ENCODE results near the gene AMMECR1L. TPM values are rescaled to one million over a fixed set of nuclear protein-coding genes. Genes with fewer than 3 reads are reported as not detected.
"Not testable (repeated sequence)": the region's sequence is repeated elsewhere in the genome, so short reads cannot be mapped to it uniquely, and the experiment has no call there.

The AMMECR1L gene
- total RNA-seq, 1 donor from 2014 or later: 11.6 TPM

GRCh38 chr2:127841466-127842178 is 44.1 kb downstream of the AMMECR1L start:
- no peak for DNase-seq (ENCODE audit: low spot score)

GRCh38 chr2:127840893-127841292 is 44.9 kb downstream of the AMMECR1L start:
- DNase-seq (ENCODE audit: low spot score): no peak

GRCh38 chr2:127834951-127835350 is 50.8 kb downstream of the AMMECR1L start:
- DNase-seq (ENCODE audit: low spot score): no peak

- no peak for DNase-seq (ENCODE audit: low spot score)
These were observed 55.9 kb downstream of the AMMECR1L start for GRCh38 chr2:127829845-127830246.

- not testable (repeated sequence) for DNase-seq (ENCODE audit: low spot score)
These were observed 59.0 kb downstream of the AMMECR1L start for GRCh38 chr2:127826708-127827107.

GRCh38 chr2:127826047-127826446 is 59.7 kb downstream of the AMMECR1L start:
- DNase-seq (ENCODE audit: low spot score): no peak

GRCh38 chr2:127820080-127820668 is 65.6 kb downstream of the AMMECR1L start:
- no peak for DNase-seq (ENCODE audit: low spot score)

GRCh38 chr2:127818794-127819425 is 66.8 kb downstream of the AMMECR1L start:
- no peak for DNase-seq (ENCODE audit: low spot score)

GRCh38 chr2:127818241-127818640 is 67.5 kb downstream of the AMMECR1L start:
- DNase-seq (ENCODE audit: low spot score): no peak

- no peak for DNase-seq (ENCODE audit: low spot score)
These were observed 71.1 kb downstream of the AMMECR1L start for GRCh38 chr2:127814677-127815076.

- DNase-seq (ENCODE audit: low spot score): not testable (repeated sequence)
These were observed 73.3 kb downstream of the AMMECR1L start for GRCh38 chr2:127812441-127812840.

Other genes starting within 250 kb of the AMMECR1L start
- 0.48 TPM for gene GPR17, start 239.8 kb downstream of the AMMECR1L start, total RNA-seq (ENCODE audit: insufficient read depth, low replicate concordance)
- 30.6 TPM for gene LIMS2, start 210.4 kb downstream of the AMMECR1L start, total RNA-seq (ENCODE audit: insufficient read depth, low replicate concordance)
- gene SFT2D3, start 184.5 kb downstream of the AMMECR1L start, total RNA-seq (ENCODE audit: insufficient read depth, low replicate concordance): 7.0 TPM
- 41.2 TPM for gene WDR33, start 74.8 kb downstream of the AMMECR1L start, total RNA-seq (ENCODE audit: insufficient read depth, low replicate concordance)
- 13.5 TPM for gene POLR2D, start 27.8 kb downstream of the AMMECR1L start, total RNA-seq (ENCODE audit: insufficient read depth, low replicate concordance)
- 0.72 TPM for gene SAP130, start 142.1 kb upstream of the AMMECR1L start, total RNA-seq (ENCODE audit: insufficient read depth, low replicate concordance)
- gene UGGT1, start 205.2 kb upstream of the AMMECR1L start, total RNA-seq (ENCODE audit: insufficient read depth, low replicate concordance): 28.6 TPM